PFSK-1 (cell line): ENCODE measurements around the gene RASGRF1.

ENCODE experiments used
- POLR2AphosphoS5 ChIP-seq: IDR thresholded peaks from 2 replicates; pipeline ENCODE4 v1.6.1; 2012; ENCODE audit warnings: low read depth, mild to moderate bottlenecking, control low read depth, low read length, moderate library complexity
- REST ChIP-seq, 2 experiments: IDR thresholded peaks; 2 replicates each; pipeline versions ENCODE4 v1.6.1 to v1.8.0; 2011 to 2012; ENCODE audit warnings: low read depth in 2 of 2, low read length in 2 of 2, control low read depth in 1 of 2, inconsistent platforms in 1 of 2, mild to moderate bottlenecking in 1 of 2, moderate library complexity in 1 of 2; ENCODE audit not compliant: insufficient read depth in 1 of 2
- SIN3A ChIP-seq: IDR thresholded peaks from 2 replicates; pipeline ENCODE4 v1.6.1; 2012; ENCODE audit warnings: mild to moderate bottlenecking, low read length, moderate library complexity, borderline replicate concordance; ENCODE audit not compliant: insufficient read depth
- TAF1 ChIP-seq: IDR thresholded peaks from 2 replicates; pipeline ENCODE4 v1.6.1; 2012; ENCODE audit warnings: low read length, control low read depth, borderline replicate concordance; ENCODE audit not compliant: insufficient read depth

- no peak for TF ChIP-seq POLR2AphosphoS5
- no peak for TF ChIP-seq TAF1
- TF ChIP-seq REST (IDR thresholded peaks at IDR 0.05; ENCODE audit: insufficient read depth in 1 of 2, low read depth in 2 of 2, low read length in 2 of 2) = no peak
- no peak for TF ChIP-seq SIN3A
Observed at GRCh38 chr15:79059081-79059572, 31.5 kb downstream of the RASGRF1 start.
